GM21786 (cell line): ENCODE results near the gene RABGAP1.
A peak's percentile ranks its signal among the peaks of the same experiment; 100 is the strongest.
"Not testable (repeated sequence)": the region's sequence is repeated elsewhere in the genome, so short reads cannot be mapped to it uniquely, and the experiment has no call there.

ENCODE experiments used
- ATAC-seq: cut with Tn5 transposase; IDR thresholded peaks from one replicate; pipeline ENCODE4 v1.9.1; 2021; ENCODE audit not compliant: unreplicated experiment

Gene RABGAP1

DNA sequence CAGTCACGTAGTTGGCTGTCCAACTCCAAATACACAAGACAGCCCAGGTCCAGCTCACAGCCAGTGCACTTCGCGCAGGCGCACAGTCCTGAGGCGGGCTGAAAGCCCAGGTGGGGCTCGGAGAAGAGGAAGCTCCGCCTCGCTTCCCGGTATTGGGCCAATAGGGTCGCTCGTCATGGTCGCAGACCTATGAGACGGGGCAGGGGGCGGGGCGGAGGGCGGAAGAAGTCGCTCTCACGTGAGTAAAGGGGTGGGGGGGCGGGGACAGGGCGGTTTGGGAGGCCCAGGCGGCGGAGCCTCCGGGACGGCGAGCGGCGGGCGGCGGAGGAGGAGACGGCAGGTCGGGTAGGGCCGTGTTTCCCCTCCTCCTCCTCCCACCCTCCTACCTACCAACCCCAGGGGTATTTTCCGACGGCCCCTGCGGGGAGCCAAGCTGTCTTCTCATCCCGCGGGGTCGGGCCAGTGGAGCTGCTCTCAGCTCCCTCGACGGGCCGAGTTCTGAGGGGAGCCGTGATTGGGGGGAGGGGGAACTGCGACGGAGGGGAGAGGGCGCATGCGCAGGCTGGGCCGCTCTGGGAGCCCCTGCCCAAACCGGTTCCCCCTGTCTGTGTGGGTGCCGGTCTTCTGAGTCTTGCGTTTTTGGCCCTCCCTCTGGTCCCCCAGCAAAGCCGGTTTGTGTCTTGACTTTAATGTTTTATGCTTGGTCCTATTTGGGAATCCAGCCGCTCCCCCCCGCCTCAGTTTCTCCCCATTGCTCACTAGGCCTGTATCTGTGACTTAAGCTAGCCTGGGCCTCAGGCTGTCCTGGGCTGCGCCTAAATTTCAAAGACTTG is at the start of gene RABGAP1:
Gene RABGAP1, plus strand, starts transcription at position 272 of the 833 bp plus-strand sequence. CDS start 16,040 bp downstream, outside the sequence.
- peak; percentile 98 for ATAC-seq

DNA sequence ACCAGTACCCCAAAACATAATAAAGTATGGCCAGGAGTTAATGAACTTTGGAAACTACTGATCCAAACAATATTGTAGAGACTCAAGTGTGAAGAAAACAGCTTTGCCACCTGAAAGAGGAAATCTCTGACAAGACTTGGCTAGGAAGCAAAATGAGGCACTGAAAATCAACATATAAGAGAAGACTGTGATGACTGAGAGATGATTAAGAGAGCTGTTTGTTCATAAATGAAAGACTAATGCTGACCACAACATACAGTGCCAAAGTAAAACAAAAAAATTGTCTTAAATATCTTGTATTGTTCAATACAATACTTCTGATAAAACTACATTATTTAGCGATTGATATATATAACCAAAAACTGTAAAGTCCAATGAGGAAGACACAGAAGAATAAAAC is 42.9 kb upstream of the RABGAP1 start:
- ATAC-seq, result no peak

DNA sequence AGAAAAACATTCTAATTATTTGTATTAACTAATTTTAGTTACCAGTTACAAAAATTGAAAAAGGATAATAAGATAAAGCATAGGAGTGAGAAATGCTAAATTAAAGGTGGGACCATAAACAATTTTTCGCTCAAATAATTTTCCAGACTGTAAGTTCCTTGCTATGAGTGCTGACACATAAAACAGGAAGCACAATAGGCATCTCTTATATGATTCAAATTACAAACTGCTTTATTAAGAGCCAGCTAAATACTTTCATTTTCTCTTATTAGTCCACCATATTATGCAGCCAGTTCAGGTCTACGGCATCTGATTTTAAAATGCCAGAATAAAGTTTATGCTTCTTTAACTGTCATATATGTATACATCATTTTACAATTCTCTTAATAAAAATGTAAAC is 40.0 kb upstream of the RABGAP1 start:
- no peak for ATAC-seq

DNA sequence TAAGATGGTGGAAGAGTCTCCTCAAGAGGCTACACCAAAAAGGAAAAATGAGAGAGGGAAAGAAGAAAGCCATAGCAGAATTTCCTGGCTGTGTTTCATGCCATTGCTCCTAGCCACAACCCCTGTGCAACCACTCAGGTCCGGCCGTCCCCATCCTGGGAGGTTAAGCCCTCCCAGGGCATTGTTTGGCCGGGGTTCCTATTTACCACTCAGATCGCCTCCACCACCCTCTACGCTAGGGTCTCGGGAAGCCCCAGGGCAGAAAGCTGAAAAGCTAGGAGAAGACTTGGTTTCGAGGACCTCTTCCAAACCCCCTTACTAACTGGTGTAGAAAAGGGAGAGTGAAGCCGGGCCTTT is 36.4 kb upstream of the RABGAP1 start:
- ATAC-seq, result peak; percentile 21

DNA sequence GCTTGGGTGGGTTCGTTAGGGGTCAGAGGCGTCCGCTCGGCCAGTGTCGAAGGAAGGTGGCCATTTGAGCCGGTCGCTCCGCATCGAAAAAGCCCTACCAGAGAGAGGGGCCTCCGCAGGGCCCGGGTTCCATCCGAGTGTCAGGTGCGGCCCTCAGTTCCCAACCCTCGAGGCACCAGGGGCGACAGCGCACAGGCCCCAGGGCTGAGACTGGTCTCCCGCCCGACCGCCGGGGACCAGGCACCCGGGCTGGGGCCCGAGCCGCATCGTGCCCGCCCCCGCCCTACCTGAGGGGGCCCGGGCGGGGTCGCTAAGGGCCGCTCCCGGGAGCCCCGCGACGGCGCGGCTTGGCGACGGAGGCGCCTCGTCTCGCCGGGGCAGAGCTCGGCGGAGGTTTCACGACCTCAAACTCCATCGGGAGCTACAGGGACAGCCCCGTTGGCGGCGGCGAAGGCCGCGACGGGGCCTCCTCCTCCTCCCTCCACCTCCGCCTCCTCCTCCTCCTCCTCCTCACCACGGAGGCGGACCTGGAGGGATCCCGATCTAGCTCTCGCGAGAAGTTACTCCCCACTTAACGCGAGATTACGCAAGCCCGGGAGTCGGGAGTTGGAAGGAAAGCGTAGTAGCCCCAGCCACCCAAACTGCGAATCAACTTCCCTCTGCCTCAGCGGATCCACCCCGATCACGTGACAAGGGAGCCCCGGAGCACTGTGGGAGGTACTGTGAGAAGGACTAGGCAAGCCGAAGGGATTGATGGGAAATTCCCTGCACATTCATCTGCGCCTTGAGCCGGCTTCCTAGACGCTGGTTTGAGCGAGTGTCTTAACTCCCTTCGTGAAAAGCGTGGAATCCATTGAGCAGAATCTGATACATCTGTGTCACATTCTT is 35.8 kb upstream of the RABGAP1 start, which contains the start of gene RC3H2:
Gene RC3H2, minus strand, starts transcription at position 537 of the 888 bp plus-strand sequence. CDS start 7,850 bp downstream, outside the sequence.
- peak; percentile 87 for ATAC-seq

DNA sequence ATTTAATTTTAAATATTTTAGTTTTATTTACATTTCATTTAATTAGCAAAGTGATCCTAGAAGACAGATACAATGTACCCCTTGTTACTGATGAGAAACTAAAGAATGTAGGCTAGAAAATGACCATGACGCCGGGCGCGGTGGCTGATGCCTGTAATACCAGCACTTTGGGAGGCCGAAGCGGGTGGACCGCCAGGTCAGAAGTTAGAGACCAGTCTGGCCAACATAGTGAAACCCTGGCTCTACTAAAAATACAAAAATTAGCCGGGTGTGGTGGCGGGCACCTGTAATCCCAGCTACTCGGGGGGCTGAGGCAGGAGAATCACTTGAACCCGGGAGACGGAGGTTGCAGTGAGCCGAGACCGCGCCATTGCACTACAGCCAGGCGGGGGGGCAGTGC is 34.7 kb upstream of the RABGAP1 start:
- ATAC-seq, result not testable (repeated sequence)

DNA sequence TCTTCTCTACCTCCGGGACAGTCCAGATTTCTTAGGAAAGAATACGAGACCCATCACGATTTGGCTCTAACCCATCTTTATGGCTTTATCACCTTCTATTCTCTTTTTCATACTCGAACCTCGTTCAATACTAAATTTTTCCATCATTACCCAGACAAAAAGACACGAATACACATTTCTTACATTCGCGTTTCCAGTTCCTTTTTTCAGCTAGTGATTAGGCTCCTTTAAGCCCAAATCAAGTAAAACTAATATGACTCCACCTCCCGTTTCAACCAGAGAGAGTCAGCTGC is 28.2 kb upstream of the RABGAP1 start:
- ATAC-seq, result no peak

DNA sequence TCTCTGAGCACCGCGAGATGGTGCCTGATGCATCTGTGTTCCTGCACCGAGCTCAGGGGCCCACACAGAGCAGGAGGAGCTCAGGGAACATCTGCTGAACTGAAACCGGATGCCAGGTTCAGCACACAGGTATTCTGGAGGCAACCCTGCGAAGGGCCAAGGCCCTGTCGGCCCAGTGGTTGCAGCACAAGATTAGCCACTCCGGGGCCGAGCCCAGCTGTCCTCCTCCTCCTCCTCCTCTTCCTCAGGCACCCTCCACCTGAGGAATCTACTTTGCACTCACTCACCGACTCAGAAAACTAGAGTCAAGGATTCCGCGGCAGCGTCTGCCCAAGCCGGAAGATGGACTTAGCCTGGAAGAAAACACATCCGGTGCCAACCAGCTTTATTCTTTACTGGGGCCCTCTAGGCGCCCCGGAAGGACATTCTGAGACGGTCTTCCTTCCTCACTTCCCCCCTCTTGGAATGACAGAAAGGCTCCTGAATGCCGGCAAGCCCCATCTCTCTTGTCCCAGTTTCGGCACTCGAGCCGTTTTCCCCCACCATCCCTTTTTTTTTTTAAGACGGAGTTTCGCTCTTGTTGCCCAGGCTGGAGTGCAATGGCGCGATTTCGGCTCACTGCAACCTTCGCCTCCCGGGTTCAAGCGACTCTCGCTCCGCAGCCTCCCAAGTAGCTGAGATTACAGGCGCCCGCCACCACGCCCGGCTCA is 27.7 kb upstream of the RABGAP1 start, which contains the start of gene ZBTB6:
Gene ZBTB6, minus strand, starts transcription at position 360 of the 710 bp plus-strand sequence. CDS start 1,251 bp downstream, outside the sequence.
- peak; percentile 99 for ATAC-seq

DNA sequence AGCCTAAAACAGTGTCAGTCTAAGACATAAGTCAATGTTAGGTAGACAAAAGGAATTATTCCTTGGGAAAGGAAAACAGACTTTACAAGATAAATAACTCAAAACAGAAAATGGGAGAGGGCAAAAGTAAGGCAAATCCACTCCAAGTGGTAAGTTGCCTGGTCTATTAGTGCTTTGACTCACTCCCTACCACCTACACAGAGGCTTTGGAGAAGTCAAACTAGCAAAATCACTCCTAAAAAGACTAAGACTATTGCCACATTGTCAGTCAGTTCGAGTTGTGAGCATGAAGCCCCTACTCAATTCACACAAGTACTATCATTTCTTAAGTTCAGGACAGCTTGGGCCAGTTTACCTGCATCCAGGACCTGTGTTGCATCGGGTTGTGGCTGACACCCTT is 22.5 kb upstream of the RABGAP1 start:
- ATAC-seq, result no peak

DNA sequence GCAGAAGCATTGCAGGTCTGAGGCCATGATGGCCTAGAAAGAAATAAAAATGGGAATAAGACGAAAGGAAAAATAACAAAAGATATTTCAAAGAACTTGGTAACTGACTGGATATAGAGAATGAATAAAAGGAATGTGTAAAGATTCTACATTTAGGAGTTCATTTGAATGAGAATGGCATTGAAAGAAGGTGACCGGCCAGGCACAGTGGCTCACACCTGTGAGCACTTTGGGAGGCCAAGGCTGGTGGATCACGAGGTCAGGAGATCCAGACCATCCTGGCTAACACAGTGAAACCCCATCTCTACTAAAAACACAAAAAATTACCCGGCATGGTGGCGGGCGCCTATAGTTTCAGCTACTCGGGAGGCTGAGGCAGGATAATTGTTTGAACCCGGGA is 18.1 kb upstream of the RABGAP1 start:
- ATAC-seq, result no peak

DNA sequence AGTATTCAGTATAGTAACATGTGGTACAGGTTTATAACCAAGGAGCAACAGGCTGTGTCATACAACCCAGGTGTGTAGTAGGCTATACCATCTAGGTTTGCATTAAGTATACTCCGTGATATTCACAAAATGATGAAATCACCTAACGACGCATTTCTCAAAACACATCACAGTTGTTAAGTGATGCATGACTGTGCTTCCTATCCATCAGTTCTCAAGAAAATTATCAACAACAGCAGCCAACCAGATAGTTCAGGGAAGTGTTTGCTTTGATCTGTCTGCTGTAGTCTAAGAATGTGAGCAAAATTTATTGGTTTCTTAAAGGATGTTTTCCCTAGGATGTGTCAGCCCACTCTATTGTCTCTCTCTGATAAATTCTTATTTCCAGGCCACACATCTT is 16.9 kb upstream of the RABGAP1 start:
- ATAC-seq, result no peak

DNA sequence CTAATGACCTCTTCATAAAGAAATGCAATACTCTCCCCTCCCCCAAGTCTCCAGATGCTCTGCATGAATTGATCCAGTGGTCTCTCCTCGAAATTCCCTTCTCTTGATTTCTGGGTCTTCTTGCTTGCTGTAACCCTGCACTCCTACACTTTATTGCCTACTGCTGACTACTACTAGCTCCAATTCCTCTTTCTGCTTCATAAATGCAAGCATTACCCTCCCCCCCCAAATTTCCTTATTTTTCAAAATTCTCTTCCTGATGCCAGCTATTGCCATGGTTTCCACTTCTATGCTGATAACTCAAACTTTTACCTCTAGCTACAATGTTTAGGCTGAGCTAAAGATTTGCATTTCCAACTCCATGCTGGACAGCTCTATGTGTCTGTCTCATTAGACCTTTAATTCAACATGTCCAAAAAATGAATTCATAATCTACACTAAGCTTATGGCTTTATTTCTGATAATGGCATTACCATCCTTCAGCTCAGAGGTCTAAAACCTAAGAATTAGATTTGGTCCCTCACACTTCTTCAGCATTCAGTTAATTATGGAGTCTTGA is 10.9 kb upstream of the RABGAP1 start:
- no peak for ATAC-seq

DNA sequence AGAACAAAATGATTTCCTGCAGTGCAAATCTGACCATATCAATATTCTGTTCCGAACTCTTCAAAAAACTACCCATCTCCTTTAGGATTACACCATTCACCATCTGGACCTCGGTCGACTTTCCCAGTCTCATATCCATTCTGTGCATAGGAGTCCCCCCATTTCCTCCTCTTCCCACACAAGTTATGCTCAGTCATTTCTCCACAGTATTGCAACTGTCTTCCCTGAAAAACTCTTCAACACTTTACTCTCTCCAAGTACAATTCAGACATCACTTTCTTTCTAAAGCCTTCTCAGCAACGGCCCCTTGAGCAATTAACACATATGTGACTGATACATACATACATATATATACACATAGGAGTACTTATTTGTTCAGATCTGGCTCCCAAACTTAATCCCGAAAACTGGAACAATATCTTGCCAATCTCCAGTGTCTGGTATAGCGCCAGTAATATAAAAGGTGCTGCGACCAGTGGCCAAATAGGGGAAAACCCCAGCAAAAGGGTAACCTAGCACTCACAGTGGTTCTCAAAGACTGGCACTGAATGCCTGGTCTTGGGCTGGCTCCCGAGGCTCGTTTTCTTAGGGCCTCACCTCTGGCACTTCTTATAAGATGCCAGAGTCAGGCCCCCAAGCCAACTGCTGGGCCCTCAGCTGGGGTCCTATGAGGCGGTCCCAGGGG is 10.1 kb upstream of the RABGAP1 start:
- no peak for ATAC-seq

DNA sequence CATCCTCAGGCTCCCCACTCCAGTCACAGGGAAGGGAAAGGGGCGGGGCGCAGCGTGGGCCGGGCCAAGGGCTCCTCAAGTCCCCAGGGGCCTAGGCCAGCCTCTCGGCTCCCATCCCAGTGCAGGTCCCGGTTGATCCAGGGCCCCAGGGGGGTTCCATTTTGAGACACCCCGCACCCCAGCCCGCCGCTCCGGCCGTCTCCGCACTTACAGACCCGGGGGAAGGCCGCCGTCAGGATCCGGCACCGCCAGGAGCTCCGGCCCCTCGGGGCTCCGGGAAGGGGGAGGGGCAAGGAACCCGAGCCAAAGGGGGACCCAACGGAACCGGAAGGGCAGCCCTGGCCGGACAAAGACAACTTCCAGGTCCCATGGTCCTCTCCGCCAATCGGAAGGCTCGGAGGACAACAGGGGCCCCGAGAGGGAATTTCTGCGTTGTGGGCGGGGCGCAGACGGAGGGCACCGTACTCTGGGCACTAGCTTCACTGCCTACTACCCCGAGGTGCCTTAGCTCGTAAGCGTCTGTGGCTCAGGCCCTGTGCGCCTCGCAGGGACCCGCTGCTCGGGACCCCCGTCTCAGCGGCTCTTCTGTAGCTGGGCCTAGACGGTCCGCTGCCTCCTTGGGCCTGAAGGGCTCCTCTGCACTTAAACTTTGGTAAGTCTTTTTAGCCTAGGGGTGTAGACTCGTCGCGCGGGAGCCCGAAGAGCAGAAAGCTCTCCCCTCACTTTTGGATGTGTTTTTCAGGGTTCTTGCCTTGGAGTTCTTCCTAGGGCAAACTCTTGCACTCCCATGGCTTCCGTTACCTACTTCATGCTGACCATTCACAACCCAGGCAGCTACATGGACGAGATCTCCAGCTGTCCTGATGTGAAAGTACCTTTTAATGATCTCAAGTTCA is 9.3 kb upstream of the RABGAP1 start, which contains the start of gene ZBTB26:
Gene ZBTB26, minus strand, starts transcription at position 287 of the 896 bp plus-strand sequence. CDS start 11,578 bp downstream, outside the sequence.
- ATAC-seq, result peak; percentile 97

DNA sequence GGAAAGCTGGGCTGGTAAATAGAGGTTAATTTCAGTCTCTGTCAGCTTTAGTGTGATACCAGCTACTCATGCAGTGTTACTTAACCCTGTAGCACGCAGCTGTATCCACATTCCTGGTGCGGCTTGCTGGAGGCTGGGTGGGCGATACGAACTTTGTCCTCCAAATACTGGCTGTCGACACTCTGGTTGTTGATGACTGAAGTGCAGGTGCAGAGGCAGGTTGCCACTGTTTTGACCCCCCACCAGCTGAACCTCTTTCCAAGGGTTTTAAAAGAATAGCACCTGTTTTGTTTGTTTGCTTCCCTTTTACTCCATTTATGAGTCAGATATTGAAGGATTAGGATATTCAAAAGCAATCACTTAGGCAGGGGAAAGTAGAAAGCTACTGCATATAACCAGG is 4.4 kb upstream of the RABGAP1 start:
- ATAC-seq, result no peak

DNA sequence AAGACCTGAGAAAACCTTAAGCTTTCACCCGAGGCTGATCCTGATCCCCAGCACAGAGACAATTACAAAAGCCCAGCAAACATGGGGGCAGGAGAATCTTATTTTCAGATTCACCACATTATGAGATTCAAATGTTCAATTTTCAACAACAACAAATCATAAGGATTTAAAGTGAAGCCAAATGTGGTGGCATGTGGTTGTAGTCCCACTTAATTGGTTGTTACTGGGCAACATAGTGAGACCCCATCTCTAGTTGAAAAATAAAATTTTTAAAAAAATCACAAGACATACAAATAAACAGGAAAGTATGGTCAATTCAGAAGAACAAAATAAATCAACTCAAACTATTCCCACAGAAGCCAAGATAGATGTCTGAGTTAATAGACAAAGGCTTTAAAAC is 3.9 kb upstream of the RABGAP1 start:
- ATAC-seq, result no peak

DNA sequence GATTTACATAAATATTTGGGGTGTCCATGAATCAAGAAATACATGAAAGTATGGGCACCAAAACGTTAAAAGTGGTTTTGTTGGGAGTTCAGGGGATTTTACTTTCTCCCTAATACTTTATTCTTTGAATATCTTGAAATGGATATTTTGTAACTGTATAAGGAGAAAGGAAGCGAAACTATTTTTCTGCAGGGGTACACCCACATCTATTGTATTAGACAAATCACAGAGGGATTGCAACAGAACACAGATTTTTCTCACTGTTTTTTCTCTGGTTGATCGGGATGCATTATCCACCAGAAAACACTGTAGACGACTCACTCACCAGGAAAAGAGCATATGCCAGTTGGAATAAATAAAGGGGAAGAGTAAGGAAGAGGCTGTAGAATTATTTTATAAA is 1.2 kb upstream of the RABGAP1 start:
- ATAC-seq, result no peak

DNA sequence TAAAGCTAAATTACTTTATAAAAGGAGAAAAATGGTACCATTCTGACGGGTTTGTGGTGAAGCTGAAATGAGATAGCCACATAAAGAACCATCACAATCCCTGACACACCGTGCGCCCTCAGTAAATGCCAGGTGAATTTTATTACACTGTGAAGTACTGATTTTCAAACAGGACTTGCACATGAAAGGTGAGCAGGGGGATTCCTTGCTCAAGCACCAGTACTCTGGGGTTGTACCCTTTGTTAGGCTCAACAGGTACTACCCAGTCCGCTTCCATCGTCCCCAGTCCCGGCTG is 419 bp upstream of the RABGAP1 start:
- no peak for ATAC-seq

DNA sequence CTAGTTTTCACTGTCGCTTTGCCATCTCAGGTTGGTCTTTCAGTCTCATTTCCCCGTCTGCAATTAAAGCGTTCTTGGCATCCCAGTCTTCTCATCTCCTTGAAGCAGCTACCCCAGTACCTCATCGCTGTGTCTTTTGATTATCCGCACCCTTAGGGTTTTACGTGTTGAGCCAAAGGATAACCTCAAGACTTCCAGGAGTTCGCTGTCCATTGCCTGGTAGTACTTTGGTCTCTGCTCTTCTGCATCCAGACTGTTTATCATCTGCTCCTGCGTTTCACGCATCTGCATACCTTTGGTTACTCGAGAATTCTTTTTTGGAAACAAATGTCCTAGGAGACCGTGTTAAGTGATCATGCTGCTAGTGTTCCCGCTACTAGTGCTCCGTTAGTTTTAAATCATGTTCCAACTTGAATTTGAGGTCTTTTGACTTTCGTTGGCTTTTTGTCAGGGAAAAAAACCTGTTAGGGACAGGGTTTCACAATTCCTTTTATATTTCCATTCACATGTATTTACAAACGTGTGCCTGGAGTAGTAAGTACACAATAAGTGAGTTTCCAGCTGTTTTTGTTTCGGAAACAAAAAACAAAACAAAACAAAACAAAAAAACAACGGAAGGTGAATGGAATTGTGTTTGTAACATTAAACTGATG is 888 bp downstream of the RABGAP1 start:
- ATAC-seq, result no peak
